Measurements from ENCODE around the gene TYW3.
A peak's percentile ranks its signal among the peaks of the same experiment; 100 is the strongest.

TYW3 gene

DNA sequence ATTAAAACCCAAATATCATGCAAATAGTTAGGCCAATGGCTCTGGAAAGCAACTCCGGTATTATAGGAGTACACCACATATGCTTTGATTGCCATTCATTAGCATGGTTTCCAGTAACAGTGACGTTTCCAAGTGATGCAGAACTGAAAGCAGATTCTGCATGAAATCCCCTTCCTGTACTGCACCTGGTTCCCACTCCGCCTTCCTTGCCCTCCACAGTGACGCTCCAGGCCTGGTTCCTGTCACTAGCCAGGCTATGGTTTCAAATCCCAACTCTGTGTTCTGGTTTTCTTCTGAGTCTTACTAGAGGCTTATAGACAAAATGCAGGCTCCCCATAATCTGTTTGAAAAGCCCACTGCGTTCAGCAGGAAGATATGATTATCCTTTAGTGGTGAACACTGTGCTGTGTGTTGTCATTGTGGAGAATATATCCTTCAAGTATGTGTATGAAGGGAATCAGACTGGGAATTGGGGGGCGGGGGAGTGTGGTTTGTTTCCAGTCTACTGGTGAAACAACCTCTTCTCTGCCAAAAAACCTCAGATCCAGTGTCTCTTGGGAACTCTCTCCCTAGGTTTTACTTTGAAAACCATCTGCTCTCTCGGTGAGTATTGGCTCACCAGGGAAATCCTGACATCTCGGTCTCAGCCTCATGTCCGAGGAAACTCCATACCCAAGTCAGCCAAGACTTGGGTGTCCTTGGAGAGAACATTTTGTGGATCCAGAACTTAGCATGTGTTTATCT, 78.7 kb downstream of the TYW3 start:
- Mint-ChIP-seq H3K27me3 (peaks cover 9% of the 10 kb centered on the region), H3K4me1 (peaks cover 7% of the 10 kb centered on the region), H3K4me3 (no peak overlapping the region), H3K27ac (no peak overlapping the region), H3K9me3 (no peaks in the 10 kb centered on the region), H3K36me3 (no peaks in the 10 kb centered on the region)
- ATAC-seq, result peak; percentile 47

DNA sequence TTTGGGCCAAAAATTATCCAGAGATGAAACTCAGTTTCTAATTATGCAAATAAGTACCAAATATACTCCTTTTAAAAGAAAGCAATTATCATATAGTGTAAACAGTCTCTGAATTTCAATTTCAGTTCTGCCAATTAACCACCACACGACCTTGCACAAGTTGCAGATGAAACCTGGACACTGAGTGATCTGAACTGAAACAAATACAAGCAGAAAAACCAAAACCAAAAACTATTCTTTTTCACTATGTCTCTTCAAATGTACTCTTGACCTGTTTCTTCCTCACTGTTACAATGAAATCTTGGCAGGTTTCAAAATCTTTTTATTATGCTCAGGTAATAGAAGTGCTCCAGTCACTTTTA, 79.2 kb downstream of the TYW3 start:
- Mint-ChIP-seq H3K4me3 (no peak overlapping the region), H3K9me3 (no peaks in the 10 kb centered on the region), H3K27ac (no peak overlapping the region), H3K36me3 (no peaks in the 10 kb centered on the region), H3K4me1 (peaks cover 7% of the 10 kb centered on the region), H3K27me3 (peaks cover 5% of the 10 kb centered on the region)
- no peak for ATAC-seq
